Brain microvascular endothelial cell (primary cell): ENCODE results near the gene RGS7BP.

Source experiments
- DNase-seq: peaks from one replicate; pipeline ENCODE4 v3.0.0-alpha.2; 2020
- H3K27ac ChIP-seq: fragments of 250-450 bp; sonication (Bioruptor Pico); 2 replicates; pipeline ENCODE4 v1.5.1; 2020; ENCODE audit warnings: mild to moderate bottlenecking, moderate library complexity
- H3K27me3 ChIP-seq: fragments of 250-450 bp; sonication (Bioruptor Pico); replicated peaks from 2 replicates; pipeline ENCODE4 v1.5.1; 2020; ENCODE audit warnings: mild to moderate bottlenecking
- H3K36me3 ChIP-seq: fragments of 250-450 bp; sonication (Bioruptor Pico); replicated peaks from 2 replicates; pipeline ENCODE4 v1.5.1; 2020; ENCODE audit warnings: mild to moderate bottlenecking
- H3K4me3 ChIP-seq: 2 replicates; pipeline ENCODE4 v1.5.1; 2011; ENCODE audit warnings: low read depth, mild to moderate bottlenecking, control low read depth, low read length, moderate library complexity
- in situ Hi-C: cut with HindIII; loops from 2 replicates; pipeline ENCODE4 v1.10.0; 2017; ENCODE audit warnings: low sequenced_read_pairs, low pct_ligation_motif_present
- TF ChIP-seq, protein P1 (sequence below): IDR thresholded peaks from 2 replicates; pipeline ENCODE4 v1.5.1; 2011; ENCODE audit warnings: low read depth, mild to moderate bottlenecking, moderate library complexity, low read length, control low read depth, inconsistent platforms; ENCODE audit errors: missing control alignments

RGS7BP gene

DNA sequence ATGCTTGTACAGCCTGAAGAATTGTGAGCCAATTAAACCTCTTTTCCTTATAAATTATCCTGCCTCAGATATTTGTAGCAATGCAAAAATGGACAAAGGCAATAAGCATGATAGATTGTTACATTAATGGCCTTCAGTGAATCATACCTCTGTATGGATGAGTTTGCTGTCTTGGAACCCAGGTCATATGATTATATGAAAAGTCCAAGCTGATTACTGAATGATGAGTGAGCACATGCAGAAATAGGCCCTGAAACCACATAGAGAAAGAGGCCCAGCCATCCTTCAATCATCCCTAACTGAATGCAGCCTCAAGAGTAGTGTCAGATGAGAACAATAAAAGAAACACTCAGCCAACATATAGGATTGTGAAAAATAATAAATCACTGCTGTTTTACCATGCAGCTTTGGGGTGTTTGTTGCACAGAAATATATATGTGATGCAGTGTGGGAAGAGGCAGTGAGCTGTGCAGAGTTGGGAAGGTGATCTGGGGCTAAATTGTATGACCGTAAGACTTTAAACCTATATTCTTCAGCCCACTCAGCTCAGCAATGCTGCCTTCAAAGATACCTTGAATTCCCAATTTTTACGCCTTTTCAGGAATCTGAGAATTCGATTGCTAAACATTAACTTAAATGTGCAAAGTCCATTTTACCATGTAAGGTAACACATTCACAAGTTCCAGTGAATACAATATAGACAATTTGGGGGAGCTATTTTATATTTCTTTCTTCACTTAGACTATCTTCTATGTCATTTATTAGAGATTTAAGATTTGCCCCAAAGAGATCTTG is 148.1 kb downstream of the RGS7BP start:
- TF ChIP-seq, protein P1, sequence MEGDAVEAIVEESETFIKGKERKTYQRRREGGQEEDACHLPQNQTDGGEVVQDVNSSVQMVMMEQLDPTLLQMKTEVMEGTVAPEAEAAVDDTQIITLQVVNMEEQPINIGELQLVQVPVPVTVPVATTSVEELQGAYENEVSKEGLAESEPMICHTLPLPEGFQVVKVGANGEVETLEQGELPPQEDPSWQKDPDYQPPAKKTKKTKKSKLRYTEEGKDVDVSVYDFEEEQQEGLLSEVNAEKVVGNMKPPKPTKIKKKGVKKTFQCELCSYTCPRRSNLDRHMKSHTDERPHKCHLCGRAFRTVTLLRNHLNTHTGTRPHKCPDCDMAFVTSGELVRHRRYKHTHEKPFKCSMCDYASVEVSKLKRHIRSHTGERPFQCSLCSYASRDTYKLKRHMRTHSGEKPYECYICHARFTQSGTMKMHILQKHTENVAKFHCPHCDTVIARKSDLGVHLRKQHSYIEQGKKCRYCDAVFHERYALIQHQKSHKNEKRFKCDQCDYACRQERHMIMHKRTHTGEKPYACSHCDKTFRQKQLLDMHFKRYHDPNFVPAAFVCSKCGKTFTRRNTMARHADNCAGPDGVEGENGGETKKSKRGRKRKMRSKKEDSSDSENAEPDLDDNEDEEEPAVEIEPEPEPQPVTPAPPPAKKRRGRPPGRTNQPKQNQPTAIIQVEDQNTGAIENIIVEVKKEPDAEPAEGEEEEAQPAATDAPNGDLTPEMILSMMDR: no peak
- H3K4me3 ChIP-seq: no peak overlapping the region
- no peak overlapping the region for H3K27ac ChIP-seq
- no peaks in the 10 kb centered on the region for H3K27me3 ChIP-seq
- DNase-seq: no peak
- H3K36me3 ChIP-seq: no peaks in the 10 kb centered on the region
- in situ Hi-C loops: no loop called here

DNA sequence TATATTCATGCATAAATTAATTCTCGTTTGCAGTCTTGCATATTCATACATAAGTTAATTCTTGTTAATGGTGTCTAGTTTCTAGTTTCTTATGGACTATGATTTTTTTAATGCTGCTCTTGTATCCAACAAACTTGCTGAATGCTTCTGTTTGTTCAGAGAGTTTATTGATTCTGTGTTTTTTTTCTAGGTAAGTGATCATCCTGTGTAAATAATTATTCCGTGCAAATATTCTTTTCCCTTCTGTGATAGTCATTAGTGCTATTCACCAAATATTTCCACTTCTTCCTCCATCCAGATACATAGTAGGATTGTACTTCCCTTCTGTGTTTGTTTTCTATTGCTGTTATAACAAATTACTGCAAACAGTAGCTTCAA is 148.7 kb downstream of the RGS7BP start:
- H3K4me3 ChIP-seq: no peak overlapping the region
- no peaks in the 10 kb centered on the region for H3K27me3 ChIP-seq
- H3K27ac ChIP-seq: no peak overlapping the region
- no peaks in the 10 kb centered on the region for H3K36me3 ChIP-seq
- no peak for DNase-seq
- TF ChIP-seq, protein P1: no peak
- in situ Hi-C loops: no loop called here

DNA sequence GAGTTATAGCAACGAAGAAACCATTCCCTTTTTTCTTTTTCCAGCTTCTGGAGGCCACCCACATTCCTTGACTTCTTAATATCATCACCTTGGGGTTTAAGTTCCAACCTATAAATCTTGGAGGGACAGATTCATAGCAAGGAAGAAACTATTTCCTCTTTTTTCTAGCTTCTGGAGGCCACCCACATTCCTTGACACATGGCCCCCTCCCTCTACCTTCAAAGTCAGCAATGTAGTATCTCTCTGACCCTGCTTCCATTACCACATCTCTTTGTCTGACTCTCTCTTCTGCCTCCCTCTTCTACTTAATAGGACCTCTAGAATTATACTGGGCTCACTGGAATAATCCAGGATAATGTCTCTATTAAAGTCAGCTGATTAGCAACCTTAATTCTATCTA is 149.8 kb downstream of the RGS7BP start:
- DNase-seq: no peak
- Histone ChIP-seq H3K36me3 (no peaks in the 10 kb centered on the region), H3K27me3 (no peaks in the 10 kb centered on the region), H3K27ac (no peak overlapping the region), H3K4me3 (no peak overlapping the region)
- in situ Hi-C loops: no loop called here
- TF ChIP-seq, protein P1: no peak

DNA sequence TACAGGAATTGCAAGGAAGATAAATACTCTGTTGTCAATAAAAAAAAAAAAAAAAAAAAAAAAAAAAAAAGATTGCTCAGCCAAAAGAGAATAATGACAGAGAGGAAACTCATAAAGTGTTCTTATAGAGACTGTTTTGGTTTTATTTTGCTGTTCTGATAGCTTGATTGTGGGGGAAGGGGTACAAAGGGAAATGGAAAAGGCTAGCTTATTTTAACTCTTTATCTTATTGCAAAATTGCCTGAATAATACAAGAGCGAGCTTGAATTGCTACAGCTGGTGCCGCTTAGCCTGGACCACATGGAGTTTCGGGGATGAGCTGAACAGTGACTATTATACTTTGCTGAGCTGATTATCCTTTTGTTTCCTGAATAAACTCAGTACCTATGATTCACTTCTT is 153.5 kb downstream of the RGS7BP start:
- no peak for DNase-seq
- H3K4me3 ChIP-seq: no peak overlapping the region
- no peaks in the 10 kb centered on the region for H3K27me3 ChIP-seq
- H3K36me3 ChIP-seq: no peaks in the 10 kb centered on the region
- TF ChIP-seq, protein P1: no peak
- H3K27ac ChIP-seq: no peak overlapping the region
- in situ Hi-C loops: no loop called here
